HAP-1 (cell line): ENCODE results near the gene FN1.

Experiments used
- DNase-seq, 2 experiments: peaks; one replicate each; pipeline ENCODE4 v3.0.0-alpha.2; 2016 to 2020; ENCODE audit warnings: low spot score in 2 of 2
- H3K27me3 ChIP-seq: fragments of 250-450 bp; sonication (Bioruptor Pico); 2 replicates; pipeline ENCODE4 v1.5.1; 2020; ENCODE audit warnings: low read depth, mild to moderate bottlenecking, moderate library complexity
- H3K36me3 ChIP-seq: fragments of 250-450 bp; sonication (Bioruptor Pico); replicated peaks from 2 replicates; pipeline ENCODE4 v1.5.1; 2020; ENCODE audit warnings: mild to moderate bottlenecking
- H3K4me1 ChIP-seq: fragments of 250-450 bp; sonication (Bioruptor Pico); 2 replicates; pipeline ENCODE4 v1.5.1; 2020; ENCODE audit warnings: mild to moderate bottlenecking
- H3K4me3 ChIP-seq: fragments of 250-450 bp; sonication (Bioruptor Pico); 2 replicates; pipeline ENCODE4 v1.5.1; 2020; ENCODE audit warnings: mild to moderate bottlenecking, moderate library complexity
- H3K9me3 ChIP-seq: fragments of 250-450 bp; sonication (Bioruptor Pico); 2 replicates; pipeline ENCODE4 v1.5.1; 2020; ENCODE audit warnings: mild to moderate bottlenecking, moderate library complexity
- in situ Hi-C: fragments of 300-500 bp; cut with MboI; formaldehyde crosslinking; loops from 3 replicates; pipeline ENCODE4 v1.14.3; 2020; ENCODE audit warnings: low sequenced_read_pairs, inconsistent platforms, mixed read lengths

Gene FN1

GRCh38 chr2:215423234-215423633, 12.6 kb downstream of the FN1 start:
- peaks cover 6% of the 10 kb centered on the region; the same call in 1 of the 2 replicates for H3K36me3 ChIP-seq
- H3K4me1 ChIP-seq = no peaks in the 10 kb centered on the region
- H3K27me3 ChIP-seq = no peaks in the 10 kb centered on the region
- in situ Hi-C loops = no loop called here
- H3K9me3 ChIP-seq = no peaks in the 10 kb centered on the region
- no peak for DNase-seq
- no peak overlapping the region for H3K4me3 ChIP-seq

GRCh38 chr2:215422676-215423075, 13.2 kb downstream of the FN1 start:
- Histone ChIP-seq H3K36me3 (peaks cover 6% of the 10 kb centered on the region; the same call in 1 of the 2 replicates), H3K4me3 (no peak overlapping the region), H3K9me3 (no peaks in the 10 kb centered on the region), H3K4me1 (no peaks in the 10 kb centered on the region), H3K27me3 (no peaks in the 10 kb centered on the region)
- in situ Hi-C loops = no loop called here
- DNase-seq = no peak

DNA sequence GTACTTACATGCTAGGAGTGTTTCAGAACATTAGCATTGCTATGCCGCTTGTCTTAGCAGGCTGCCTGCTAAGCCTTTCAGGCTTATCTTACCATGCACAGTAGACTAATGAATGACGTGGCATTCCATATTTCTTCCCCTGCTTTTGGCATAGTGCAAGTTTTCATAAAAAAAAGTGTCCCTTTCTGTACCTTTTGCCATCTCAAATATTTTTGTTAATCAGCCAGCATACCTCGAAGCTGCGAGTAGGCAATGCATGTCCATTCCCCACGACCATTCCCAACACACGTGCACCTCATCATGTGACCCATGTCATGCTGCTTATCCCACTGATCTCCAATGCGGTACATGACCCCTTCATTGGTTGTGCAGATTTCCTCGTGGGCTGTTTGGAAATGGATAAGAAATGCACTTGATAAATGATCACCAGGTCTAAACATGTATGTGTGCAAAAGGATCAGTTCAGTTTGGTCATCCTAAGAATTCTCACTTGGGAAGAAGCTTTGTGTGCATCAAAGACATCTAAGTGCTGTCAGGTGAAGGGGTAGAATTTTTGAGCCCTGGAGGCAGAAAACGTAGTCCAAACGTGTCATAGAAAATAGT, 13.9 kb downstream of the FN1 start:
- peaks cover 3% of the 10 kb centered on the region; the same call in 1 of the 2 replicates for H3K36me3 ChIP-seq
- DNase-seq = no peak
- H3K27me3 ChIP-seq = no peaks in the 10 kb centered on the region
- no peaks in the 10 kb centered on the region for H3K4me1 ChIP-seq
- H3K4me3 ChIP-seq = no peak overlapping the region
- in situ Hi-C loops = no loop called here
- H3K9me3 ChIP-seq = no peaks in the 10 kb centered on the region

GRCh38 chr2:215420471-215420935, 15.4 kb downstream of the FN1 start:
- in situ Hi-C loops = no loop called here
- Histone ChIP-seq H3K4me1 (no peaks in the 10 kb centered on the region), H3K36me3 (peaks cover 3% of the 10 kb centered on the region; the same call in 1 of the 2 replicates)

GRCh38 chr2:215419769-215420470, 15.9 kb downstream of the FN1 start:
- H3K9me3 ChIP-seq = no peaks in the 10 kb centered on the region
- peaks cover 3% of the 10 kb centered on the region; the same call in 1 of the 2 replicates for H3K36me3 ChIP-seq
- H3K4me1 ChIP-seq = no peaks in the 10 kb centered on the region
- no peak for DNase-seq
- in situ Hi-C loops = no loop called here
- no peaks in the 10 kb centered on the region for H3K27me3 ChIP-seq
- H3K4me3 ChIP-seq = no peak overlapping the region

More at GRCh38 chr2:215420471-215420935, 15.4 kb downstream of the FN1 start:
- H3K4me3 ChIP-seq = no peak overlapping the region
- no peaks in the 10 kb centered on the region for H3K9me3 ChIP-seq
- no peaks in the 10 kb centered on the region for H3K27me3 ChIP-seq
- no peak for DNase-seq

DNA sequence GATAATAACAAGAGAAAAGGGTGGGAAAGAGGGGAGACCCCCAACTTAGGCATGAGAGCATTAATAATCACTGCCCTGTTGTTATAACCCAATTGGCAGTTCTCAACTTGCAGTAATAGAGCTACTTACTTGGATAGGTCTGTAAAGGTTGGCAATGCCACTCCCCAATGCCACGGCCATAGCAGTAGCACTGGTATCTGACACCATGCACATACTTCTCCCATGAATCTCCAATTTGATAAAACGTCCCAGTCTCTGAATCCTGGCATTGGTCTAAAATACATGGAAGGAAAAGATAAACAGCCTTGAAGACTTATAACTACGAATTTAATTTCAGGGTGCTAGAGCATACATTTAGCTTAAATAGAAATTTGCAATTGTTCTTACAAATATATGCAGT, 16.8 kb downstream of the FN1 start:
- Histone ChIP-seq H3K36me3 (peaks cover 3% of the 10 kb centered on the region; the same call in 1 of the 2 replicates), H3K9me3 (no peaks in the 10 kb centered on the region), H3K27me3 (no peaks in the 10 kb centered on the region), H3K4me3 (no peak overlapping the region), H3K4me1 (no peaks in the 10 kb centered on the region)
- in situ Hi-C loops = no loop called here
- no peak for DNase-seq

GRCh38 chr2:215418064-215418963, 17.6 kb downstream of the FN1 start:
- in situ Hi-C loops = no loop called here
- no peaks in the 10 kb centered on the region for H3K4me1 ChIP-seq
- H3K4me3 ChIP-seq = no peak overlapping the region
- H3K36me3 ChIP-seq = peaks cover 3% of the 10 kb centered on the region; the same call in 1 of the 2 replicates
- H3K9me3 ChIP-seq = no peaks in the 10 kb centered on the region
- no peaks in the 10 kb centered on the region; the same call in 1 of the 2 replicates for H3K27me3 ChIP-seq
- no peak for DNase-seq

DNA sequence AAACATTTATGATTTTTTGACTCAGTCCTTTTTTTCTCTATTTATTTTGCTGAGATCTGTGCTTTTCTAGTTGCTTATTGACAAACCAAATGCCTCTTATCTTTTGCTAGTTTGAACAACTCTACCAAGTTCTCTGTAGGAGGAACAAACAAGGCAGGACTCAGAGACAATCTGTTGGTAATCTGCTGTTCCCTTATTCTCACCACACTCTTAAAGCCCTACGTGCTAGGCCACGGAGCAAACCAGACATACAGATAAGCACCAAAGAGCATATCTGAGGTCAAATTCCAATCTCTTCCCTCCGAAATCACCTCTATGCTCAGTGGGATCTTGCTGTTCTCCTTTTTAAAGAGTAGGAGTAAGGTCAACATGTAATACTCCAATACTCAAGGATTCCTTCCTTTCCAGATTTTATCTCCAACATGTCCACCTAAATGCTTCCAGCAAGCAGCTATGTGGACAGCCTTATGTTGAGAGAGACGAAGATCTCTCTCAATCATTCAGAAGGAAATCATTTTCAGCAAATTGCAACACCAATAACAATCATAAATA, 18.4 kb downstream of the FN1 start:
- H3K4me1 ChIP-seq = no peaks in the 10 kb centered on the region
- H3K4me3 ChIP-seq = no peak overlapping the region
- H3K9me3 ChIP-seq = no peaks in the 10 kb centered on the region
- in situ Hi-C loops = no loop called here
- DNase-seq = no peak
- H3K36me3 ChIP-seq = peaks cover 3% of the 10 kb centered on the region; the same call in 1 of the 2 replicates
- no peaks in the 10 kb centered on the region; the same call in 1 of the 2 replicates for H3K27me3 ChIP-seq

DNA sequence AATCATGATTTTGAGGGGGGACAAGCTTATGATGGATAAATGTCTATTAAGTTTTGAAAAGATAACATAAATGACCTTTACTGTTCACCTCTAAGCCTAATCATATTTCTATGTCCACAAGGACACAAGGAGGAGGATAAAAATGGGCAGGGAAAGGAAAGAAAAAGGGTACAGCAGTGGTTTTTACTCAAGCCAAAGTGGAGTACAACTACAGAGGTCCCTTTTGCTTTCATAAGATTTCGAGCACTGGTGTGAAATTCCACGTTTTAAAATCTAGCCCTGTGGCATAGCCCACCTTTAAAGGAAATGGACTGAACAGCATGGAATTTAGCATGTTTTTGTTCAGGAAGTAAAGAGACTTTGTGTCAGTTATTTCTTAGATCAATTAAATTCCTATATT, 19.2 kb downstream of the FN1 start:
- H3K4me1 ChIP-seq = no peaks in the 10 kb centered on the region
- H3K27me3 ChIP-seq = no peaks in the 10 kb centered on the region; the same call in 1 of the 2 replicates
- H3K36me3 ChIP-seq = peaks cover 3% of the 10 kb centered on the region; the same call in 1 of the 2 replicates
- in situ Hi-C loops = no loop called here
- H3K4me3 ChIP-seq = no peak overlapping the region
- no peaks in the 10 kb centered on the region for H3K9me3 ChIP-seq
- DNase-seq = no peak

GRCh38 chr2:215415820-215416577, 19.9 kb downstream of the FN1 start:
- no peak for DNase-seq
- Histone ChIP-seq H3K4me1 (no peaks in the 10 kb centered on the region), H3K27me3 (no peaks in the 10 kb centered on the region; the same call in 1 of the 2 replicates), H3K4me3 (no peak overlapping the region), H3K9me3 (no peaks in the 10 kb centered on the region), H3K36me3 (peaks cover 3% of the 10 kb centered on the region; the same call in 1 of the 2 replicates)
- in situ Hi-C loops = no loop called here

DNA sequence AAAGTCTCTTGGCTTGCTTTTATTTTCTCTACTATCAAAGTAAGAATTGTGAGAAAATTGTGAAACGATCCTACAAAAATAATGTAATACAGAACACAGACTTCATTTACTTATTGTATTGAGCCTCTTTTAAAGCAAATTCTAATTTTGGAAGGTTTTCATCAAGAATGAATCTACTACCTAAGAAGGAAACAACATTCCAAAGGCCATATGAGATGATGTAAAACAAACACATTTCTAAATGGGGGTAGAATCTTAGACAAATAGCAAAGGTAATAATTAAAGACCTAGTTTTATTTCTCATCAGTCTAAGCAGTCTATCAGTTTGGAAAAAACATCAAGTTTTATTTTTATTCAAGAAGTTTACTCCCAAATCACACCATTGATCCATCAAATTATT, 20.6 kb downstream of the FN1 start:
- Histone ChIP-seq H3K27me3 (no peaks in the 10 kb centered on the region; the same call in 1 of the 2 replicates), H3K36me3 (0 out of 2 replicates have a peak, but pooled peaks cover 3% of the 10 kb centered on the region), H3K4me1 (no peaks in the 10 kb centered on the region), H3K4me3 (no peak overlapping the region), H3K9me3 (no peaks in the 10 kb centered on the region)
- in situ Hi-C loops = no loop called here
- DNase-seq = no peak

- no peak for DNase-seq
- H3K9me3 ChIP-seq = no peaks in the 10 kb centered on the region
- no peak overlapping the region for H3K4me3 ChIP-seq
- no peaks in the 10 kb centered on the region; the same call in 1 of the 2 replicates for H3K27me3 ChIP-seq
- H3K4me1 ChIP-seq = no peaks in the 10 kb centered on the region
- in situ Hi-C loops = no loop called here
- H3K36me3 ChIP-seq = 0 out of 2 replicates have a peak, but pooled peaks cover 3% of the 10 kb centered on the region
Observed at GRCh38 chr2:215414674-215415073, 21.2 kb downstream of the FN1 start.
